K562 (cell line): ENCODE data around the gene PMVK. TPM values are rescaled to one million over a fixed set of nuclear protein-coding genes. Genes with fewer than 3 reads are reported as not detected.

Source experiments
- DPF2 ChIP-seq: fragments of 450-650 bp; IDR thresholded peaks from 2 replicates; pipeline ENCODE4 v1.6.1; 2016
- HDAC2 ChIP-seq: fragments of 450-650 bp; IDR thresholded peaks from 2 replicates; pipeline ENCODE4 v1.6.1; 2016; ENCODE audit warnings: mild to moderate bottlenecking
- HNRNPLL ChIP-seq: fragments of 200-400 bp; formaldehyde crosslinking; IDR thresholded peaks from 2 replicates; pipeline ENCODE4 v1.6.1; 2017; ENCODE audit warnings: low read length, low read depth, mild to moderate bottlenecking; ENCODE audit not compliant: poor library complexity, severe bottlenecking
- MYC ChIP-seq, 2 experiments: fragments of 250-450 bp in 1 of 2; sonication (Bioruptor Pico) in 1 of 2; IDR thresholded peaks; 2 replicates each; pipeline versions ENCODE4 v1.5.1 to v1.6.1; 2012 to 2021; ENCODE audit warnings: low read depth in 2 of 2, borderline replicate concordance in 1 of 2, improper control_type of control experiment in 1 of 2, low read length in 1 of 2, mild to moderate bottlenecking in 1 of 2, moderate library complexity in 1 of 2
- NBN ChIP-seq: fragments of 450-650 bp; IDR thresholded peaks from 2 replicates; pipeline ENCODE4 v1.6.1; 2016; ENCODE audit warnings: low read depth, mild to moderate bottlenecking
- POLR2H ChIP-seq: IDR thresholded peaks from 2 replicates; pipeline ENCODE4 v1.6.1; 2016; ENCODE audit warnings: missing genetic modification characterization, low read depth, mild to moderate bottlenecking, control low read depth, missing compliant biosample characterization, moderate library complexity
- STAT5A ChIP-seq: IDR thresholded peaks from 2 replicates; pipeline ENCODE4 v1.6.1; 2012; ENCODE audit warnings: low read length, inconsistent platforms, borderline replicate concordance
- TCF3 ChIP-seq: sonication (generic); formaldehyde crosslinking; IDR thresholded peaks from 2 replicates; pipeline ENCODE4 v1.4.0; 2020; ENCODE audit warnings: mild to moderate bottlenecking, missing genetic modification reagents
- ZKSCAN8 ChIP-seq: fragments of 200-800 bp; sonication (Bioruptor generic); IDR thresholded peaks from 2 replicates; pipeline ENCODE4 v1.6.1; 2016; ENCODE audit warnings: missing genetic modification characterization, missing compliant biosample characterization
- ZNF785 ChIP-seq: fragments of 250-450 bp; sonication (Bioruptor Pico); IDR thresholded peaks from 2 replicates; pipeline ENCODE4 v1.4.0; 2020; ENCODE audit warnings: mild to moderate bottlenecking
- polyA plus RNA-seq, 8 experiments: library from polyadenylated mRNA; depleted of rRNA in 4 of 8; stranded (reverse) in 5 of 8; unstranded in 3 of 8; fragments of >200 nt; fragmentation: Nextera tagmentation in 2 of 8; fragmentation: Illumina TruSeq in 1 of 8; extraction: Ambion mirVana in 2 of 8; extraction: Trizol in 1 of 8; gene quantifications; 2 replicates each; pipeline versions ENCODE4 v1.2.1 to v1.2.3, GENCODE V29; 2011 to 2014; ENCODE audit warnings: inconsistent platforms in 1 of 8, missing spikeins in 1 of 8
- total RNA-seq, 7 experiments: library from RNA; depleted of rRNA in 6 of 7; stranded (reverse); fragments of >200 nt in 6 of 7; fragmentation: Illumina TruSeq in 2 of 7; extraction: Trizol in 2 of 7; gene quantifications; 2 replicates each; pipeline versions ENCODE4 v1.2.1 to v1.2.3, GENCODE V29; 2011 to 2021; ENCODE audit warnings: low replicate concordance in 1 of 7
- TF ChIP-seq, protein P1 (sequence below): fragments of 250-450 bp; sonication (Bioruptor Pico); IDR thresholded peaks from 2 replicates; pipeline ENCODE4 v1.4.0; 2020
- TF ChIP-seq, protein P2 (sequence below), 3 experiments: fragments of 200-800 bp in 1 of 3; fragments of 250-450 bp in 1 of 3; fragments of 450-650 bp in 1 of 3; sonication (Bioruptor Pico) in 1 of 3; sonication (Bioruptor generic) in 1 of 3; formaldehyde crosslinking in 1 of 3; IDR thresholded peaks; 2 replicates each; pipeline versions ENCODE4 v1.6.1 to v1.8.0; 2016 to 2022; ENCODE audit warnings: mild to moderate bottlenecking in 2 of 3, missing genetic modification characterization in 2 of 3, missing compliant biosample characterization in 1 of 3, moderate library complexity in 1 of 3
- TF ChIP-seq, protein P3 (sequence below): fragments of 450-650 bp; formaldehyde crosslinking; IDR thresholded peaks from 2 replicates; pipeline ENCODE4 v1.4.0; 2022; ENCODE audit warnings: missing genetic modification characterization

PMVK gene
- total and polyA plus RNA-seq, 9 of the 15 experiments (the other 6 are each of a cell fraction or from before 2014, with no cell fraction given): 1.1 to 15.3 (median 6.3) TPM

DNA sequence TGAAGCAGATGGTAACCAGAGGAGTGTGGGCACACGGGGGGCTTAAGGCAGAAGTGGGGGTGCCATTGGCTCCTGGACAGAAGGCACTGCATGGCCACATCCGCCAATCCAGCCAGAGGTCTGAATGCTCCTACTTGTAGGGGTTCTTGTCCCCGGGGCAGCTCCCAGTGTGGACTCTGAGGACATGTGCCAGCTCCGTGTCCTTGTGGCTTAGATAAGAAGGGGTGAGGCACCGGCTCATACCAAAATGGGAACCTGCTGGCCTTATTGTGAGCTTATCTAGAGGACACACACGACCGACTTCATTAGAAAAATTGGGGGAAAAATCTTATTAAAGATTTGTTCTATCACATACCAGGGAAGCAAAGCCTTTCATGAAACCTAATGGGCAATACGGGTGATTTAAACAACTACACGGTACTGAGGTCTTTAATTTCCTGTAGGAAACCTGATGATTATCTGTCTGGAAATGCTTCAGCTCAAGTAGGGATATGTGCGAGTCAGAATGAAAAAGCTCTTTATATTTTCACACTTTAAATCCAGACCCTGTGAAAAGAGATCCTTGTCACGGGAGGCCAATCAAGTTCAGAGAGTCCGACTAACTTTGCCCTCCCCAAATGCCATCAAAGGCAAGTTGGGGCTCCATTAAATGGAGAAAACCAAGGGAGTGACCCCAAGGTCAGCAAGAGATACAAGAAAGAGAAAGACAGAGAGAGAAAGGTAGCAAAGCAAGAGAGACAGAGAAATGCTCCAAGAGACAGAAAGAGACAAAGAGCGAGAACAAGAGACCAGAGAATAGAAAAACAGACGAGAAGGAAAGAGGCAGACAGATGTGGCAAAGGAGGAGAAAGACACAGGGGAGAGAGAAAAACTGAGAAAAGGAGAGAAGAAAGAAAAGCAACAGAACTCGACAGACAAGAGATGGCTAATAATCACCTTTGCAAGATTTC, 52.3 kb downstream of the PMVK start (continued):
- TF ChIP-seq ZKSCAN8 (CRISPR knock-in tag): no peak
- no peak for TF ChIP-seq NBN
- TF ChIP-seq, protein P1, sequence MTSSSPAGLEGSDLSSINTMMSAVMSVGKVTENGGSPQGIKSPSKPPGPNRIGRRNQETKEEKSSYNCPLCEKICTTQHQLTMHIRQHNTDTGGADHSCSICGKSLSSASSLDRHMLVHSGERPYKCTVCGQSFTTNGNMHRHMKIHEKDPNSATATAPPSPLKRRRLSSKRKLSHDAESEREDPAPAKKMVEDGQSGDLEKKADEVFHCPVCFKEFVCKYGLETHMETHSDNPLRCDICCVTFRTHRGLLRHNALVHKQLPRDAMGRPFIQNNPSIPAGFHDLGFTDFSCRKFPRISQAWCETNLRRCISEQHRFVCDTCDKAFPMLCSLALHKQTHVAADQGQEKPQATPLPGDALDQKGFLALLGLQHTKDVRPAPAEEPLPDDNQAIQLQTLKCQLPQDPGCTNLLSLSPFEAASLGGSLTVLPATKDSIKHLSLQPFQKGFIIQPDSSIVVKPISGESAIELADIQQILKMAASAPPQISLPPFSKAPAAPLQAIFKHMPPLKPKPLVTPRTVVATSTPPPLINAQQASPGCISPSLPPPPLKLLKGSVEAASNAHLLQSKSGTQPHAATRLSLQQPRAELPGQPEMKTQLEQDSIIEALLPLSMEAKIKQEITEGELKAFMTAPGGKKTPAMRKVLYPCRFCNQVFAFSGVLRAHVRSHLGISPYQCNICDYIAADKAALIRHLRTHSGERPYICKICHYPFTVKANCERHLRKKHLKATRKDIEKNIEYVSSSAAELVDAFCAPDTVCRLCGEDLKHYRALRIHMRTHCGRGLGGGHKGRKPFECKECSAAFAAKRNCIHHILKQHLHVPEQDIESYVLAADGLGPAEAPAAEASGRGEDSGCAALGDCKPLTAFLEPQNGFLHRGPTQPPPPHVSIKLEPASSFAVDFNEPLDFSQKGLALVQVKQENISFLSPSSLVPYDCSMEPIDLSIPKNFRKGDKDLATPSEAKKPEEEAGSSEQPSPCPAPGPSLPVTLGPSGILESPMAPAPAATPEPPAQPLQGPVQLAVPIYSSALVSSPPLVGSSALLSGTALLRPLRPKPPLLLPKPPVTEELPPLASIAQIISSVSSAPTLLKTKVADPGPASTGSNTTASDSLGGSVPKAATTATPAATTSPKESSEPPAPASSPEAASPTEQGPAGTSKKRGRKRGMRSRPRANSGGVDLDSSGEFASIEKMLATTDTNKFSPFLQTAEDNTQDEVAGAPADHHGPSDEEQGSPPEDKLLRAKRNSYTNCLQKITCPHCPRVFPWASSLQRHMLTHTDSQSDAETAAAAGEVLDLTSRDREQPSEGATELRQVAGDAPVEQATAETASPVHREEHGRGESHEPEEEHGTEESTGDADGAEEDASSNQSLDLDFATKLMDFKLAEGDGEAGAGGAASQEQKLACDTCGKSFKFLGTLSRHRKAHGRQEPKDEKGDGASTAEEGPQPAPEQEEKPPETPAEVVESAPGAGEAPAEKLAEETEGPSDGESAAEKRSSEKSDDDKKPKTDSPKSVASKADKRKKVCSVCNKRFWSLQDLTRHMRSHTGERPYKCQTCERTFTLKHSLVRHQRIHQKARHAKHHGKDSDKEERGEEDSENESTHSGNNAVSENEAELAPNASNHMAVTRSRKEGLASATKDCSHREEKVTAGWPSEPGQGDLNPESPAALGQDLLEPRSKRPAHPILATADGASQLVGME (CRISPR knock-in tag): no peak
- TF ChIP-seq, protein P2, sequence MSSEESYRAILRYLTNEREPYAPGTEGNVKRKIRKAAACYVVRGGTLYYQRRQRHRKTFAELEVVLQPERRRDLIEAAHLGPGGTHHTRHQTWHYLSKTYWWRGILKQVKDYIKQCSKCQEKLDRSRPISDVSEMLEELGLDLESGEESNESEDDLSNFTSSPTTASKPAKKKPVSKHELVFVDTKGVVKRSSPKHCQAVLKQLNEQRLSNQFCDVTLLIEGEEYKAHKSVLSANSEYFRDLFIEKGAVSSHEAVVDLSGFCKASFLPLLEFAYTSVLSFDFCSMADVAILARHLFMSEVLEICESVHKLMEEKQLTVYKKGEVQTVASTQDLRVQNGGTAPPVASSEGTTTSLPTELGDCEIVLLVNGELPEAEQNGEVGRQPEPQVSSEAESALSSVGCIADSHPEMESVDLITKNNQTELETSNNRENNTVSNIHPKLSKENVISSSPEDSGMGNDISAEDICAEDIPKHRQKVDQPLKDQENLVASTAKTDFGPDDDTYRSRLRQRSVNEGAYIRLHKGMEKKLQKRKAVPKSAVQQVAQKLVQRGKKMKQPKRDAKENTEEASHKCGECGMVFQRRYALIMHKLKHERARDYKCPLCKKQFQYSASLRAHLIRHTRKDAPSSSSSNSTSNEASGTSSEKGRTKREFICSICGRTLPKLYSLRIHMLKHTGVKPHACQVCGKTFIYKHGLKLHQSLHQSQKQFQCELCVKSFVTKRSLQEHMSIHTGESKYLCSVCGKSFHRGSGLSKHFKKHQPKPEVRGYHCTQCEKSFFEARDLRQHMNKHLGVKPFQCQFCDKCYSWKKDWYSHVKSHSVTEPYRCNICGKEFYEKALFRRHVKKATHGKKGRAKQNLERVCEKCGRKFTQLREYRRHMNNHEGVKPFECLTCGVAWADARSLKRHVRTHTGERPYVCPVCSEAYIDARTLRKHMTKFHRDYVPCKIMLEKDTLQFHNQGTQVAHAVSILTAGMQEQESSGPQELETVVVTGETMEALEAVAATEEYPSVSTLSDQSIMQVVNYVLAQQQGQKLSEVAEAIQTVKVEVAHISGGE (CRISPR knock-in tag; IDR thresholded peaks at IDR 0.05): peak in 1 of 3 experiments; percentile 58; a peak in 1 of 6 replicates
- peak; percentile 82 for TF ChIP-seq HDAC2
- peak; percentile 80 for TF ChIP-seq MYC (IDR thresholded peaks at IDR 0.05; ENCODE audit: low read depth, low read length)
- no peak for TF ChIP-seq MYC (CRISPR knock-in tag; IDR thresholded peaks at IDR 0.05; ENCODE audit: borderline replicate concordance, low read depth)
- no peak for TF ChIP-seq ZNF785 (CRISPR knock-in tag)
- TF ChIP-seq STAT5A: peak; percentile 55
- TF ChIP-seq TCF3 (CRISPR knock-in tag): peak; percentile 92
- peak; percentile 81 for TF ChIP-seq DPF2
- TF ChIP-seq, protein P3, sequence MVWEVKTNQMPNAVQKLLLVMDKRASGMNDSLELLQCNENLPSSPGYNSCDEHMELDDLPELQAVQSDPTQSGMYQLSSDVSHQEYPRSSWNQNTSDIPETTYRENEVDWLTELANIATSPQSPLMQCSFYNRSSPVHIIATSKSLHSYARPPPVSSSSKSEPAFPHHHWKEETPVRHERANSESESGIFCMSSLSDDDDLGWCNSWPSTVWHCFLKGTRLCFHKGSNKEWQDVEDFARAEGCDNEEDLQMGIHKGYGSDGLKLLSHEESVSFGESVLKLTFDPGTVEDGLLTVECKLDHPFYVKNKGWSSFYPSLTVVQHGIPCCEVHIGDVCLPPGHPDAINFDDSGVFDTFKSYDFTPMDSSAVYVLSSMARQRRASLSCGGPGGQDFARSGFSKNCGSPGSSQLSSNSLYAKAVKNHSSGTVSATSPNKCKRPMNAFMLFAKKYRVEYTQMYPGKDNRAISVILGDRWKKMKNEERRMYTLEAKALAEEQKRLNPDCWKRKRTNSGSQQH: peak; percentile 61; the same call in 1 of the 2 replicates
- no peak for TF ChIP-seq POLR2H (tag)
- no peak for TF ChIP-seq HNRNPLL
